Left ventricle myocardium superior (tissue), 1 donor: Measurements from ENCODE around the gene TRAPPC11. TPM values are rescaled to one million over a fixed set of nuclear protein-coding genes. Genes with fewer than 3 reads are reported as not detected.

Experiments used
- ATAC-seq: fragments of 200-7000 bp; cut with Tn5 transposase; one replicate; pipeline ENCODE4 v1.9.1; 2020; ENCODE audit warnings: mild to moderate bottlenecking, moderate library complexity
- DNase-seq: peaks from one replicate; pipeline ENCODE4 v3.0.0-alpha.2; 2020
- intact Hi-C: fragments of 100-400 bp; cut with micrococcal nuclease; formaldehyde crosslinking; loops from one replicate; pipeline ENCODE4 v1.11.0; 2022
- total RNA-seq: library from RNA; stranded (reverse); fragmentation: NEBNext Ultra II Directional; extraction: Animal tissue kit (Norgen Biotek cat#: 25700); gene quantifications from one replicate; pipeline ENCODE4 v1.2.1, GENCODE V29; 2021
- donor health status: DM: no; HTN: yes; CAD: no; lungs with severe emphysema.

The TRAPPC11 gene
- total RNA-seq, 1 donor from 2014 or later, result 17.0 TPM

DNA sequence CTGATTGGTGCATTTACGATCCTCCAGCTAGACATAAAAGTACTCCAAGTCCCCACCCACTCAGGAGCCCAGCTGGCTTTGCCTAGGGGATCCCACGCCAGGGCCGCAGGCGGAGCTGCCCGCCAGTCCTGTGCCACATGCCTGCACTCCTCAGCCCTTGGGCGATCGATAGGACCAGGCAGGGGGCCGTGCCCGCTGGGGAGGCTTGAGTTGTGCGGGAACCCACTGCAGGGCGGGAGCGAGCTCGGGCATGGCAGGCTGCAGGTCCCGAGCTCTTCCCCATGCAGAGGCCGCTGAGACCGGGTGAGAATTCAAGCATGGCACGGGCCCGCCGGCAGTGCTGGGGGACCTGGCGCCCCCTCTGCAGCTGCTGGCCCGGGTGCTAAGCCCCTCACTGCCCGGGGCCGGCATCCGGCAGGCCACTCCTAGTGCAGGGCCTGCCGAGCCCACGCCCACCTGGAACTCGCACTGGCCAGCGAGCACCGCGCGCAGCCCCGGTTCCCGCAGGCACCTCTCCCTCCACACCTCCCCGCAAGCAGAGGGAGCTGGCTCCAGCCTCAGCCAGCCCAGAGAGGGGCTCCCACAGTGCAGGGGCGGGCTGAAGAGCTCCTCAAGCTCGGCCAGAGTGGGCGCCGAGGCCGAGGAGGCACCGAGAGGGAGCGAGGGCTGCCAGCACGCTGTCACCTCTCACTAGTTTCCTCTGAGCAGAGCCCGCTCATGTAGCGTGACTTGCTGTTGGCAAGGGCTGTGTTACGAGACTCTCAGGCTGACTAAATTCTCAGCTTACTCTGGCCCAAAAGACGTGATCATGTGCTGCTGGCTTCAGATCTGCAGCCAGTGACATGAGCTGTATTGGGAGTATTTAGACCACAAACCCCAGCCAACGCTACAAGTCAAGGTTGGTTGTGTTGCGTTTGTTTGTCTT is 87.5 kb downstream of the TRAPPC11 start:
- intact Hi-C loops, result no loop called here
- ATAC-seq (peak; percentile 26), DNase-seq (no peak)

GRCh38 chr4:183747380-183747779 is 88.3 kb downstream of the TRAPPC11 start:
- intact Hi-C loops, result no loop called here
- DNase-seq, result no peak

DNA sequence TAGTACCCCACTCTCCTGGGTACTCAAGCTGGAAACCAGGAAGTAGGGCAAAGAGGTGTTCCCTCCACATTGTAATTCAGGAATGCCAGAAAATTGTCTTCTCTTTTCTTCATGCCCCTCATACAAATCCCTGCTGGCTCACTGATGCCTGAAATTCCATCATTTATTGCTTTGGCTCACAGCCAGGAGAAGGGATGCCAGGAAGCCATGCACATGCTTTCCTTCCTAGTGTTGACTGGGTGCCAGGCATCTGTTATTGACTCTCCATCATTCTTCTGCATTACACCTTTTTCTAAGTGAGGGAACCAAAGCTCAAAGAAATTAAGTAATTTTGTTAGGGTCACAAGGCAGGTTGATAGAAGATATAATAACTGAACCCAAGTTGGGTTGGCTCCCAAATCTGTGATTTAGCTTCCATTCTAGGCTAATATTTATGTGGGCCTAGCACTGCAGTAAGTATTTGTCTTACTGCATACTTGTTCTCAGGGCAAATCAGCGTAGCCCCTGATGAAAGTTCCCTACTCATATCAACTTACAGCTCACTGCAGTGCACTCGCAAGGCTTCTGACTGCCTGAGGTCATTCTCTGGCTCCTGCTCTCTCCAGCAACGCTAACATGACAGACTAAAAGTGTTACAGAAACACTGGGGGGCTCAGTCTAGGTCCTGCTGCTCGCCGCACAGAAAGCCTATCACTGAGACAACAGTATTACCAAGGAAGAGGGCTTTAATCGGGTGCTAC is 89.0 kb downstream of the TRAPPC11 start:
- DNase-seq, result no peak
- intact Hi-C loops, result no loop called here
- peak; percentile 48 for ATAC-seq

More at GRCh38 chr4:183747380-183747779, 88.3 kb downstream of the TRAPPC11 start:
- ATAC-seq, result no peak

DNA sequence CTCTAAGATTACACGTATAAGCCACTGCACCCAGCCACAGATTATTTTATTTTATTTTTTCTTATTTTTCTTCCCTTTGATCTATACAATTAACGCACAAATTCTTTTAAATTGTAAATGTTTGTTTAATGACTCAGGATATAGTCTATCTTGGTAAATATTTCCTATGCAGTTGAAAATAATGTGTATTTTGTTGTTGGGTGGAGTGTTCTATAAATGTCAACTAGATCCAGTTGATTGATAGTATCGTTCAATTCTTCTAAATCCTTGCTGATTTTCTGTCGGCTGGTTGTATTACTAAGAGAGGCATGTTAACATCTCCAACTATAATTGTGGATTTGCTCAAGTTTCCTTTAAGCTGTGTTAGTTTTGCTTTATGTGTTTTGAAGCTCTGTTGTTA is 92.0 kb downstream of the TRAPPC11 start:
- DNase-seq (no peak), ATAC-seq (no peak)
- intact Hi-C loops, result no loop called here

GRCh38 chr4:183755596-183755995 is 96.5 kb downstream of the TRAPPC11 start:
- DNase-seq, result no peak
- ATAC-seq, result no peak
- intact Hi-C loops, result no loop called here

DNA sequence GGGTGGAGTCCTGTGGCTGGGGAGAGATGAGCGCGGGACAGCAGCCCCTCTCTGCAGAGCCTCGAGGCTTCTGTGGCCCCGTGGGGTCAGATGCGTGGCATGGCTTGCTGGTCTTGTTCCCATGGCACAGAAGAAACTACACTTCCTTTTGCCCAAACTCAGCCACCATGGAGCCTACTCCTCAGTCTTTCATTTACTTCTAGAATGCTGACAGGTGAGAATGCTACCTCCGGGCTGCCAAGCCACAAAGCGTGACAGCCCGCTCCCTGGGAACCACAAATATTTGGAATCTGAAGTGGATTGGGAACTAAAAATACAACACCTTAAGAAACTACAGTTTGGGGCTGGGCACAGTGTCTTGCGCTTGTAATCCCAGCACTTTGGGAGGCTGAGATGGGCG is 98.0 kb downstream of the TRAPPC11 start:
- ATAC-seq (no peak), DNase-seq (no peak)
- intact Hi-C loops, result no loop called here

GRCh38 chr4:183758061-183758757 is 99.1 kb downstream of the TRAPPC11 start:
- intact Hi-C loops, result no loop called here
- peak; percentile 78 for ATAC-seq

GRCh38 chr4:183758758-183759447 is 99.8 kb downstream of the TRAPPC11 start:
- DNase-seq (no peak), ATAC-seq (peak; percentile 54)

More at GRCh38 chr4:183758061-183758757, 99.1 kb downstream of the TRAPPC11 start:
- peak; percentile 80 for DNase-seq

DNA sequence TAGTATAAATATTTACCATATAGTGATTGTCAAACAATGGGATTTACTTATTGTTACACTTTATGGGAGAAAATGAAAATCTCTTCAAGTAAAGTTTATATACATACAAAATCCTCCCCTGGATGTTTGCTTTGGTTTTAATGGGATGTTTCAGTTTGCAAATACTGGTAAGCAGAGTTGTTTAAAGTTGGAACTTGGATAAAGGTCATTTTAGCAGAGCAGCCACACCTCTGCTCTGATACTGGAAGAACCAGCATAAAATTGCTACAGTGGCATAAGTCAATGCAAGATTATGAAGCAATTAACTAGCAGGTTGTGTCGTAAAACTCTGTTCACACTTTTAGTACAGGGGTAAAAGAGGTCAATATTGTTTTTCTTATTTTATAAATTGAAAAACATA is 101.2 kb downstream of the TRAPPC11 start:
- intact Hi-C loops, result no loop called here
- DNase-seq (no peak), ATAC-seq (no peak)

More at GRCh38 chr4:183758758-183759447, 99.8 kb downstream of the TRAPPC11 start:
- intact Hi-C loops, result no loop called here

Other genes starting within 250 kb of the TRAPPC11 start
- 9.2 TPM for gene CDKN2AIP, start 214.7 kb upstream of the TRAPPC11 start, total RNA-seq
- 6.3 TPM for gene ING2, start 154.2 kb upstream of the TRAPPC11 start, total RNA-seq
- gene RWDD4, start 108 bp upstream of the TRAPPC11 start, total RNA-seq, result 17.9 TPM
- 10.6 TPM for gene STOX2, start 246.0 kb downstream of the TRAPPC11 start, total RNA-seq